Stimulated activated CD8-positive, alpha-beta memory T cell treated with anti-CD3 and anti-CD28 coated beads, Interleukin-4, amount 100 ng/mL, for 1 hour (primary cell): Measurements from ENCODE around the gene CCN2.

Source experiments
- DNase-seq, 2 donors: peaks; one replicate each; pipeline ENCODE4 v3.0.0-alpha.2; 2020; ENCODE audit warnings: low read depth in 2 of 2, low spot score in 1 of 2

The CCN2 gene, protein sequence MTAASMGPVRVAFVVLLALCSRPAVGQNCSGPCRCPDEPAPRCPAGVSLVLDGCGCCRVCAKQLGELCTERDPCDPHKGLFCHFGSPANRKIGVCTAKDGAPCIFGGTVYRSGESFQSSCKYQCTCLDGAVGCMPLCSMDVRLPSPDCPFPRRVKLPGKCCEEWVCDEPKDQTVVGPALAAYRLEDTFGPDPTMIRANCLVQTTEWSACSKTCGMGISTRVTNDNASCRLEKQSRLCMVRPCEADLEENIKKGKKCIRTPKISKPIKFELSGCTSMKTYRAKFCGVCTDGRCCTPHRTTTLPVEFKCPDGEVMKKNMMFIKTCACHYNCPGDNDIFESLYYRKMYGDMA

DNA sequence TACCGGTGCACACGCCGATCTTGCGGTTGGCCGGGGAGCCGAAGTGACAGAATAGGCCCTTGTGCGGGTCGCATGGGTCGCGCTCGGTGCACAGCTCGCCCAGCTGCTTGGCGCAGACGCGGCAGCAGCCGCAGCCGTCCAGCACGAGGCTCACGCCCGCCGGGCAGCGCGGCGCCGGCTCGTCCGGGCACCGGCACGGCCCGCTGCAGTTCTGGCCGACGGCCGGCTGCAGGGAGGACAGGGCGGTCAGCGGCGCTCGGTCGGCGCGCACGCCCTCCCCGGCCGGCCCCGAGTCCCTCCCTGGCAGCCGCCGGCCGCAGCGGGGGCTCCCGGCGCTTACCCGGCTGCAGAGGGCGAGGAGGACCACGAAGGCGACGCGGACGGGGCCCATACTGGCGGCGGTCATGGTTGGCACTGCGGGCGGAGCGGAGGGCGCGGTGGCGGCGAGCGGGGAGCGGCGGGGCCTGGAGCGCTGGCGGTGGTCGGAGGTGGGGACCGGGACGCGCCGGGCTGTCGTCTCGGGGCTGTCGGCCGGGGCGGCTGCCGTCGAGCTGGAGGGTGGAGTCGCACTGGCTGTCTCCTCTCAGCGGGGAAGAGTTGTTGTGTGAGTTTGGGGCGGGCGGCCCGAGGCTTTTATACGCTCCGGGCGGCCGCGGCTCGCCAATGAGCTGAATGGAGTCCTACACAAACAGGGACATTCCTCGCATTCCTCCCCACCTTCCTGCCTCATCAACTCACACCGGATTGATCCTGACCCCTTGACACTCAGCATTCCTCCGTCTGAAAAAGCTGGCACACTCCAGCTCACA is at the start of gene CCN2:
TSS of gene CCN2 (minus strand) at position 606 of the 809 bp plus-strand sequence. CDS start at position 406, 200 bp downstream.
- DNase-seq, result no peak

DNA sequence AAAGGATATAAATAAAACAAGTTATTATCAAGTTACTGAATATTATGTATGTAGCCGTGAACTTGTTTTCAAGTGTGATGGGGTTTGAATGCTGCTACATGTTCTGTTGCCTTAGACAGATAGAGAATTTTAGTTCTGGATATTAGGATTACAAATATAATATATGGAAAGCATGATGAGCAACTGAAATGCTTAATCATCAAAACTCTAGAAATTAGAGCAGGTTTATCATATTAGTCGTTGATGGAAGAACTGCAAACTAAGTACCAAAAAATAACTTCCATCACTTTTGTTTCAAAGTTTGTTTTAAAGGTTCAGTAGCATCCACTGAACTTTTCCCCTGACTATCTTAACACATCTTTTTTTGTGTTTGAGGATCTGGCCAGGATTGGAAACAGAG is 49.1 kb upstream of the CCN2 start:
- no peak for DNase-seq

DNA sequence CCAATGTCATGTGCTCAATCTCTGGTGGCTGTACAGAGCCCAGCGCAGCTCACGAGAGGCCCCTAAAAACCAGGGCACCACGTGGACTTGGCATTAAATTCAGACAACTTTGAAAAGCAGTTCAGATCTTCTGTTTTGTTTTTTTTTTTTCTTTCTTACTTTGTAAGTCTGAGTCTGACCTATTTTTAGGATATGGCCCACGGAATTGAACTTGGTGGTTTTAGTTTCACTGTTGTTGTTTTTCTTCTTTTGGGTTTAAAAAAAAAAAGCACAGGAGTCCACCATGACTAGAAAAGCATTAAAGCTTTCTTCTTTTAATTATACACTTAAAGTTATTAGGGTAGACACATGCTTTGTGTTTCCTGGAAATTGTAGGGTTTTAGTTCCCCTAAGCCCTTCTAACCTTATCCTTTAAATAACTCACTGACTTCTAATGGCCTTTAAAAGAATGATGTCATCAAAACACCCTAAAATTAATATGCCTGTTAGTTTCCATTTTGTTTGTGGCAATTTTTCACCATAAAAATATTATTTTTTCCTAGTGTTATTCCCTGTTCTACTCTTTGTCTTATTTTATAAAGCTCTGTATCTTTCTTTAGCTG is 48.5 kb upstream of the CCN2 start:
- no peak for DNase-seq

DNA sequence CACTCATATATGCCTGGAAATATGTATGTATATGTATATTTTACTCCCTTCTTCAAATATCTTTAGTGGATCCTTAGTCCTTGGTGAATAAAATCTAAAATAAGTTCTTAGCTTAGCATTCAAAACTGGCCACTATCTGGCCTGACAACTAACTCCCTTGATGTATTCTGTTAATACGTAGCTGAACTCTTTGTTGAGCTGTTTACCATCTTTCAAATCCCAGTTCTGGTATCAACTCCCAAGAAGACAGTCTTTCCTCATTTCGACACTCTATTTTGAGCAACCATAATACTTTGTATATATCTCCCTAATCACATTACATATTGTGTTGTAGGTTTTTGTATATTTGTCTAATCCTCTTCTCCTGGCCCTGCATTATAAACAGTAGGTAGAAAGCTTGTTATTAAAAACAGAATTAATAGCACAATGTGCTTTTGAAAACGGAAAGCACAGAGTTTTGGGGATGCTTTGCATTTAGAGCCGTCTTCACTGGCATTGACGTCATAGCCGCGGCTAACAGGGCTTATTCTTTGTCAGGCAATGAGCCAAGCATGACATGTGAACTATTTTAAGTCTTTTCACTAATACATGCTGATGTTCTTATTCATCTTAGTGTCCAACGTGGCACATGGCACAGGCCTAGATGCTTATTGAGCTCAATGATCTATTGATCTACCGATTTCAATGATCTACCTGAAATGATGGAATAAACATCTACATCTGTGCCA is 47.2 kb upstream of the CCN2 start:
- no peak for DNase-seq

DNA sequence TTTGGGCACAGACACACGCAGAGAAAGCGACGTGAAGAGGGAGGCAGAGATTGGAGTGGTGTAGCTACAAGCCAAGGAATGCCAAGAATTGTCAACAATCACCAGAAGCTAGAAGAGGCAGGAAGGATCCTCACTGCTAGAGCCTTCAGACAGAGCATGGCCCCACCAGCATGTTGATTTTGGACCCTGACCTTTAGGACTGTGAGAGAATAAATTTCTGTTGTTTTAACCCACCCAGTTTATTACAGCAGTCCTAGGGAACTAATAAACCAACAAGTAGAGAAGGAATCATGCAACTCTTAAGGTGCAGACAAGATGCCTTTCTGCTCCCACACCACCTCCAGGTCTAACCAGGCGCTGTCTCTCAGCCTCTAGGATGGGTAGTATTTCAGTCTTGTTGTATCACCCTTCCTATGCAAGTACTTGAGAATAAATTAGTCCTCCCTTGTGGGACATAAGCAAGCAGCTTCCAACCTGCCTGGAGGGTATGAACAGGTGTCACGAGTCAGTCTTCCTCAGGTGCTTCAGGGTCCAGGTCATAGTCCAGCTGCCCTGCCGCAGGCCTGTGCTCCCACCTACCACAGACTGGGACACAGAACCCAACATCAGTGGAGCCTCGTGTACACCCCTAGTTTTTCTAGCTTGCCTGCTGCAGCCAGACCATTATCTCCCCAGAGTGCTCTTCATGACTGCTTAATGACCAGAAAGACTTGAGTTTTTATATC is 46.4 kb upstream of the CCN2 start:
- DNase-seq, result no peak

DNA sequence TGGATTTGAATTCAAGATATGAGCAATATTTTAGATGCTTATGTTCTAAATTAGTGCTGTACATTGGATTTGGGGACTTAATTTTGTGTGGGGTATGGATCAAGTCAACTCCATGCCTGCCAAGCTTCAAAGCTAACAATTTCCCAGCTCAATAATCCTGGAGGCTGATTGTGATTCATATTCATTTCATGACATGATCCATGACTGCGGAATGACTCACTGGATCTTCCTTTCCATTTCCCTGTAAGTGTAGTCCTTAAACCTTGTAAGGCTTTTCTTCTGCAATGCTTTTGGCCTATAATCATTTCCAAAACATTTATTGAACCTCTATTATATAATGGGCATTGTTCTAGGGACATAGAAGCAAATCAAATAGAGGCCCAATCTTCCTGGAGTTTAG is 44.7 kb upstream of the CCN2 start:
- DNase-seq, result no peak

DNA sequence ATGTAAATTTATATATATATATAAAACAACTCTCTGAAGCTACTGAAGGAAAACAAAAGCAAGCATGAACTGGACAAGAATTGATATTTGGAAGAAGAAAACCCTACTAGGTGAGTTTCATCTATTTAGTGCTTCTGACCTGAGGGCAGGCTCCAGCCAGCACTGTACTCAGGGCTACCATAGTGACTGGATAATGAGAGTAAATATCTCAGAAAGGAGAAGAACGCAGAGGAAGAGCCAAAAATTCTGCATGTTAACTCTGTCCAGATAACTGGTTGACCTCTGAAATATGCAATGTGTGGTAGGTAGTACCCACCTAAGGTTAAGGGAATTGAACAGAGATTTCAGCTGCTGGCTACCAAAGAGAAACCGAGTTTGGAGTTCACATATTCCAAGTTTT is 41.4 kb upstream of the CCN2 start:
- no peak for DNase-seq

DNA sequence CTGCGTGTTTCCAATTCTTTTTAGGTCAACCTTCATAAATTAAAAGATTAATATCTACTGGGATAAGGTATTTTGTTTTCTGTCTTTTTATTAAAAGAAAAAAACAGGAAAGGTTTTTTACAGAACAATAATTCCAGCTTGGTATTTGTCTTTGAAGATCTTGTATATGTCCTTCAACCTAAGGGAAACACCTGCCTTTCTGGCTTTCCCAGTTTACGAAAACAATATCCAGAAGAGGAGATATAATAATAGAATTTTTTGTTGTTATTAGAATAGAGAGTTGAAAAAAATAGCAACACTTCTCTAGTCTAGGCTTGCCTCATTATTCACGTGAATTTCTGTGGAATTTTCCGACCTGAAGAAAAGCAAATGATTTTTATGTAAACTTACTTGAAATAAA is 37.9 kb upstream of the CCN2 start:
- no peak for DNase-seq

DNA sequence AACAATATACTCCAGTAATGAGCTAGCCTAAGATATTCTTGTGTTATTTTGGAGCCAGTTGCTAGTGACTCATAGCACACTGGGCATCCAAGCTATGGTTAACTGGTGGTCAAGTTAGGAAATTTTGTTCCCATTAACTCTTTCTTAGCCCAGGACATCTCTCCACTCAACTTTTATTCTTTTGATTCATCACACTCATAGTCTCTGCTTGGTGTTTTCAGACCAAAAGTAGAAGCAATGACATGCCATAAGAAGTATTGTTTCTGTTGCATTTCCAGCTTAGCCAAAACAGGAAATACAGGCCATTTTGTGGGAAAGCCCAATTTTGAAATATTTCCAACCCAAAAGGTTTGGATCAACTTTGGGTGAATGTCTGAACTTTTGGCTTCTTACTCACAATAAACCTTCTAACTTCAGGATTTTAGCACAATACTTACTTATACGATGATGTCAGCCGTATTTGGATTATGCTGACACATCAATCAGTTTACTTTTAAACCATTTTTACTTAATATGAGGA is 31.6 kb upstream of the CCN2 start:
- no peak for DNase-seq

DNA sequence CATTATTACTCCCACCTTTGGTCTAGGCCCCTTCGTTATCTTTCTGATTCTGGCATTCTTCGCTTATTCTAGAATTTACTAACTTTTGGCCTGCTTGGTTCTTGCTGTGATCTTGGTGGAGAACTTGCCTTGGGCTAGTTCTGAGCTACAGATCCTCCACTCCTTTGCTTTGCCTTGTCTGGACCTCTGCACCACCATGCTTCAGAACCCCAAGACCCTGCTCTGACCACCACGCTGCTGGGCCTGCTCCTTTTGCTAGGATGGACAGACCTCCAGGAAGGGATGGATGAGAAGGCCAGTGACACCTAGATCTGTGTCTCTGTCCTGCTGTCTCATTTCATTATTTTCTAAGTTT is 30.4 kb upstream of the CCN2 start:
- DNase-seq, result no peak

DNA sequence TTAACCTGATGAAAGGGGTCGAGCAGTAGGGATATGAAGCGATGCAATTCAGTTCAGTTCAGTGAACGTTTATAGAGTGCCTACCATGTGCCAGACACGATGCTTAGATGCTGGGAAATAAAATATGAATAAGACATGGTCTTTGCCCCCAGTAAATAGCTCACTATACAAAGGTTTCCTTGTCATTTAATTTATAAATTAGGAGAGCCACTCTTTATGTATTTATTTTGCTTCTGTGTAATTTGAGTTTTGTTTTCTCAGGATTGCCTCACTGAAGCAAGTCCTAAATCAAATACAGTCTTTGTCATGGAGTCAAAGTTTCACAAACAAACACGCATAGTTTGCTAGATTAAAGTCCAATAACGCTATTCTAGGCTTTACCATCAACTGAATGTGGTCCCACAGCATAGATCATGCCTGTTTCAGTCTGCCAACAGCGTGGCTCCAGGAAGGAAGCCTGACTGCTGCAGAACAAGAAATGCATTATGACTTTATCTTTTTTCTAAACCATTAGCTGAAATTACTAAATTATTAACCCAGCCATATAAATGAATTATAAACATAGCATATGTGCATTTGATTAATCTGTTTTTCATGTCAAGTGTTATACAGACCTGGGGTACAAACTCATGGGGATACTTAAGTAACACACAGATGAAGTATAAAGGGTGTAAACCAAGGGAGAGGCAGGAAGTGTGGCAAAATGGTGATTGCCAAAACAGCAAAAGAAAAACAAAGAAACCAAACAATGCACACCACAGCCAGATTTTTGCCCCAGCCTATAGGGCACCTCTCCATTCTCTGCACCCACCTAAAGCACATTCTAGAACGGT is 29.8 kb upstream of the CCN2 start:
- DNase-seq, result no peak

DNA sequence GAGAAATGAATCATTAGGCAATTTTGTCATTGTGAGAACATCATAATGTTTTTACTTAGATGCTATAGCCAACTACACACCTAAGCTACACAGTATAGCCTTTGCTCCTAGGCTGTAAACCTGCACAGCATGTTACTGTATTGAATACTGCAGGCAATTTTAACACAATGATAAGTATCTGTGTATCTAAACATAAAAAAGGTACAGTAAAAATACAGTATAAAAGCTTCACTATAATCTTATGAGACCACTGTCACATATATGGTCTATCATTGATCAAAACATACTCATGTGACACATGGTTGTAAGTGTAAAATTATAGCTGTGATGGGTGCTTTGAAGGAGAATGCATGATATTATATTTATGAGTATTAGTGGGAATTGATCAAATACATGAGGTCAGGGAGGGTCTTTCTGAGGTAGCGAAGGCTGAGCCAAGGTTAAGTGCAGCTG is 29.2 kb upstream of the CCN2 start:
- DNase-seq, result no peak

DNA sequence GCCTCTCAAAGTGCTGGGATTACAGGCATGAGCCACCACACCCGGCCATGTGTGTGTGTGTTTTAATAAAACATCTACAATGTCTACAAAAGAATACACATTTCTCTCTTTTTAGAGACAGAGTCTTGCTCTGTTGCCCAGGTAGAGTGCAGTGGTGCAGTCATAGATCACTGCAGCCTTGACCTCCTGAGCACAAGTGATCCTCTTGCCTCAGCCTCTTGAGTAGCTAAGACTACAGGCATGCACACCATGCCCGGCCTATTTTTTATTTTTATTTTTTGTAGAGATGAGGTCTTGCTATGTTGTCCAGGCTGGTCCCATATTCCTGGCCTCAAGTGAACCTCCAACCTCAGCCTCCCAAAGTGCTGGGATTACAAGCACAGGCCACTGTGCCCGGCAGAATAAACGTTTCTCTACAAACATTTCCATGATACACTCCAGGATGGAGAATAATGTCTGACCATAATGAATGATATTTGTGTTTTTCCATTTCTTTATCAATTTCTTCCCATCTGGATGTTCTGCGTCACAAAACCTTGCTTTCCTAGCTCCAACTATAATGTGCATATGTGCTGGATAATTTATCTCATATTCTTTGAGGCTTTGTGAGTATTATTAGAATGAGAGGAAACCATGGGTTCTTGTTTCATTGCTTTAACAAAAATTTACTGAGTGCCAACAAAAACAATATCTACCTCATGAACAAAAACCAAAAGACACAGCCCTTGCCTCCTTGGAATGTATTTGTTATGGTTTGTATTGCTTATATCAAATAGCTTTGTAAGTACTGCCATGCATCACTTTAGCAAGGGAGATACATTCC is 28.6 kb upstream of the CCN2 start:
- DNase-seq, result no peak

DNA sequence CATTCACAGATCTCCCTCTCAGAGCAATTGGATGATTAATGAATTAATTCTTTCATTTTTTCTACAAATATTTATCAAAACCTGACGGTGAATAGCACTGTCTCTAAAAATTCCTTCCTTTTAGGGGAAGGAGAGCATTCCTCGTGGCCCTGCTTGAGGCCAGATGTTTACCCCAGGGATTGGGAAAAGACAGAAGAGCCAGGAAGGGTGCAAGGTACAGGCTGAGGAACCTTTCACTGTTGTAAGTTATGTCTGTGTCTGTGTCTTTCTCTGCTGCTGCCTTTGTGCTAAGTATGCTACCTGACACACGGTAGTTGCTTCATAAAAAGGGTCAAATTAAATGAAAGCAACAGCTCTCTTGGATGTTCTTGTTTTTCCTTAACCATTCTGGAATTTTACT is 27.4 kb upstream of the CCN2 start:
- DNase-seq, result no peak

DNA sequence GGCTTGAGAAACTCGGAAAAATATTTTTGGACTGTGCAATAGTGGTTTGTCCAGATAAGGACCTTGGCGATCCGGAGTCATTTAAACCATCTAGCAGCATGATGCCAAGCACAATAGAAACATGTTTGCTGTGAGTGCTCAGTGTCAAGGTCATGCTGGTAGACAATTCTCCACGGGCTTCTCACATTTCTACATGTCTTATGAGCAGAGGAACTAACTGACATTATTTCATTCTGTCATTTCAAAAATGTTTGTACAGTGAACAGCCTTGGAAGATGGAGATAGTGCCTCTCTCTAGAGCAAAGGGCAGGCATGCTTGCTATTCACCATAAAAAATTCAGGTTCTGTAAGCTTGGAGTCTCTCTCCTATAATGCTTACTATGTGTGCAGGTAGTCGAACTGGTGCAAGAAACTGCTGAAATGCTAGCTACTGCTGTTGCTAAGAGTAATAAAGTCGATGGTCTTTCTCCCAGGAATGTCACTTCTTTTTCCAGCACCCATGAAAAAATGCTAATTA is 25.4 kb upstream of the CCN2 start:
- no peak for DNase-seq

DNA sequence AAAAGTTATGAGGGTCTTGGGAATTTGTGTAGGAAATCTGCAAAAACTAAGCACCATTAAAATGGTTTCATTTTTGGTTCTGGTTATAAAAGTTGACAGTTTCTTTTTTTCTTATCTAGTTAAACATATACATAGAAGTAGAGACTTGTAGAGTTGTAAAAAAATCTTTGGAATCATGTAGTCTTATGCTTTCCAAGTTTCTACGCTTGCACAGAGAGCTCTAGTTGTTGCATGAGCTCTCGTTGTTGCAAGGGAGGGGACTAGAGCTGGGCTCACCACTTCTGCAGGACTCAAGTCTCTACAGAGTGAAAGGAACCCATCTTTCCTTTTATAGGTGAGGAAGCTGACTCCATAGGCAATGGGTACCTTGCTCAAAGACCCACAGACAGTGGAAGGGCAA is 21.6 kb upstream of the CCN2 start:
- DNase-seq, result no peak

DNA sequence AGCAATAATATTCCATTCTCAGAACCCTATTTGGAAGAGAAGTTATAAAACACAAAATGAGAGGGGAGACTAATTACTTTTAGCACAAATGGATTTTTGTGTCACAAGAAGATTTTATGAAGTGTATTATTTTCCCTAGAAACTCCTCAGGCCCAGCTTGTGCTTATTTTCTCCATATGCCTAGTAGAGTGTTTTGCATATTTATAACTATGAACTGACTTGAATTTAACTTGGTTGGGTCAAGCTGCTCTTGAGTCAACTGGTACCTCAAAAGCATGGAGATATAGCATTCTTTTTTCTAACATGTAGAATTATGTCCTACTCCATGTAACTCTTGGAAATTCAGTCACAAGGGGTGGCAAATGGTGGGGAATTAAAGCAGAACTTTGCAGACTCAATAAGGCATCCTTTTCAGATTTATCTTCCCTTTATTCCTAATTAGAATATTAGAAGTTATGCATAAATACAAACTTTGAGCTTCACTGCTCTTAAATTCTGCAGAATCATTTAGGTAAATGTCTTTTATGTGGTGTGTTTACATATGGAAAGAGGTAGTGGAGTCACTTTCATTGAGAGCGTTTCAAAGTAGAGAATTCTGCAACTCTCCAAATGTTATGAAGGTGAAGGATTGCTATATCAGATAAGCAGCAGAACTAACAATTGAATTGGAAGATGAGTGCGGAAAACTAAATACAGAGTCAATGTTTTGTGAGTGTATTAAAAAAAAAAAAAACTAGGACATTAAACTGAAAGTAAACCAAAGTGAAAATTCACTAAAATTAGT is 19.1 kb upstream of the CCN2 start:
- no peak for DNase-seq

DNA sequence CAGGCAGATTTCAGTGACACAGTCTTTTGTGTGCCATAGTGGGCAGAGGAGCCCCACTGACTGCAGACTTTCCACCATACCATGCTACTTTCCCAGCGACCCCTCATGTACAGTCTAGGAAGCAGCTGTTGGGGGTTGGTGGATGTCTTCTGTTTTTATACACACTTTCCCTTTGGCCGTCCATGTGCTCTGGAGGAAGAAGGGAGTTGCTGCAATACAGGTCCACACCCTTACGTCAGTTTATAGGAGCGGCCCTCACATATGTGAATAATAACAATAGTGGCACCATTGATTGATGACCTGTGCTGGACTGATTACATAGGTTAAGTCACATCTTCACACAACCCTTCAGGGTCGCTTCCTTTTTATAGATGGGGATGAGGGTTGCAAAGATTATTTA is 17.5 kb upstream of the CCN2 start:
- no peak for DNase-seq
